ENCODE results near the gene EEF2K. TPM values are rescaled to one million over a fixed set of nuclear protein-coding genes. Genes with fewer than 3 reads are reported as not detected.

The EEF2K gene
- total and polyA plus RNA-seq, 9 donors: 27.8 to 54.7 (median 38.9) TPM

DNA sequence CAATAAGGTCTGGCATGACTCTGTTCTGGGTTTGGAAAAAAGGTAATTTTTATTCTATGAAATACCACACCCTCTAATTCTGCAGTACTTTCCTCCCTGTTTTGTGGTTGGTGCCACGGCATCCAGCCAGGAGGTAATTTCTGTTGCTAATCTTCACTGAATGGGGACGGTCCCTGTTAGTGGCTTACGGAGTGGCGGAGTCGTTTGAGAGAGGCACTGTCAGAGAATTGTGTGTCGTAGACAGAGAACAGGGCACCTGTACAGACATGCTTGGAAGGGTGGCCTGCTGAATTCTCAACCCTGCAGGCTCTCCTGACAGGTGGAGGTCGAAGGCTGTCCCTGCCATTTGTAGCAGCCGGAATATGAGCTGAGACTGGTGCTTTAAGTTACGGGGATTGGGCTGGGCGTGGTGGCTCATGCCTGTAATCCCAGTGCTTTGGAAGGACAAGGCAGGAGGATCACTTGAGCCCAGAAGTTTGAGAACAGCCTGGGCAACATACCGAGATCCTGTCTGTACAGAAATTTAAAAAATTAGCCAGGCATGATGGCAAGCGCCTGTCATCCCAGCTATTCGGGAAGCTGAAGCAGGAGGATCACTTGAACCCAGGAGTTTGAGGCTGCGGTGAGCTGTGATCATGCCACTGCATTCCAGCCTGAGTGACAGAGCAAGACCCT lies 33.2 kb downstream of the EEF2K start:
- Histone ChIP-seq H3K4me1 (ENCODE audit: control insufficient read depth, insufficient read depth, low read length) (peaks cover 6% of the 10 kb centered on the region), H3K36me3 (ENCODE audit: control insufficient read depth, insufficient read depth, low read length) (peaks cover 25% of the 10 kb centered on the region), H3K27ac (ENCODE audit: low read length) (no peak overlapping the region), H3K9me3 (replicated peaks; ENCODE audit: control insufficient read depth, low read depth, low read length) (no peaks in the 10 kb centered on the region), H3K4me3 (ENCODE audit: low read length) (no peak overlapping the region), H3K27me3 (ENCODE audit: control insufficient read depth, insufficient read depth, low read length) (no peaks in the 10 kb centered on the region)
- no peak for DNase-seq
- 70% methylated on average over 14 of the region's 14 CpGs for WGBS (ENCODE audit: insufficient coverage)

DNA sequence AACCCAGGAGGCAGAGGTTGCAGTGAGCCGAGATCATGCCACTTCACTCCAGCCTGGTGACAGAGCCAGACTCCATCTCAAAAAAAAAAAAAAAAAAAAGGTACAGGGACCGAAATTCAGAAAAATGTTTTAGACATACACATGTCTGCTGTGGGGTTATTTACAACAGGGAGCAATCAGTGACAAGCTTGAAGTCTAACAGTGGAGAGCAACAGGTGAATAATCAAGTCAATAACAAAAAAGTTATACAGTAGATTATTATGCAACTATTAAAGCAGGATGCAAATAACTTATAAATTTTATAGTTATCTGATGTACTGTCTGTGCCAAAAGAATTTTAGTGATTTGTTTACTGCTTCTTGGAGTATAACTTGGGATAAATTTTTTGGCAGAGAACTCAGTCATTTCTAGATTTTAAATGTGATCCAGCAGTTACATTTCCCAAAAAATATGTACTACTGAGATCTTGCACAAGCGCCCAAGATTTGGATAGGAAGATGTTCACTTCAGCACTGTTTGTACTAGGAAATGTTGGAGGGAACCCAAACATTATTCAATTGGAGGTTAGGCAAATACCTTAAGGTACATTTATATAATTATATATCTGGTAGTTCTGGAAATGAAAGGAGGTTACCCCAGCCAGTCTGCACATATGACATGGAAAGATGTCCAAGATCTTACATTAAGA lies 34.1 kb downstream of the EEF2K start:
- Histone ChIP-seq H3K36me3 (ENCODE audit: control insufficient read depth, insufficient read depth, low read length) (peaks cover 31% of the 10 kb centered on the region), H3K27me3 (ENCODE audit: control insufficient read depth, insufficient read depth, low read length) (no peaks in the 10 kb centered on the region), H3K9me3 (replicated peaks; ENCODE audit: control insufficient read depth, low read depth, low read length) (no peaks in the 10 kb centered on the region), H3K27ac (ENCODE audit: low read length) (no peak overlapping the region), H3K4me3 (ENCODE audit: low read length) (no peak overlapping the region), H3K4me1 (ENCODE audit: control insufficient read depth, insufficient read depth, low read length) (peaks cover 6% of the 10 kb centered on the region)
- DNase-seq: peak; percentile 97
- no CpG with 5 or more reads among the region's 3 CpGs for WGBS (ENCODE audit: insufficient coverage)

DNA sequence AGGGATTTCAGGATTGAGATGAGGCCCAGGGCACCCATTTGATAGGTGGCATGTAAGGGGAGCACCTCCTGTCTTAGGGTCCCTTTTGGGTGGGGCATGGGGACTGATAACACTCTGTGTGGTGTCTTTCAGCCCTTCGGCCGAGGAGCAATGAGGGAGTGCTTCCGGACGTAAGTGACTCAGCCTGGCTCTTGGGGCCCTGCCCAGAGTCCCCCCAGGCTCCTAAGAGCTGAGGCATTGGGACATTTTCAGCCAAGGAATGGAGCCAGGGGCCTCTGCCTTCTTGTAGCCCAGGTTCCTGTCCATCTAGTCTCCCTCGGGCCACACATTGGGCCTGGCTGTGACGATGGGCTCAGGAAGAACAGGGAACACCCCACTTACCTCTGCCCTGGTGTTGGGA lies 44.4 kb downstream of the EEF2K start:
- Histone ChIP-seq H3K4me3 (ENCODE audit: low read length) (no peak overlapping the region), H3K36me3 (ENCODE audit: control insufficient read depth, insufficient read depth, low read length) (peaks cover 65% of the 10 kb centered on the region), H3K27ac (ENCODE audit: low read length) (no peak overlapping the region), H3K9me3 (replicated peaks; ENCODE audit: control insufficient read depth, low read depth, low read length) (peaks cover 4% of the 10 kb centered on the region), H3K4me1 (ENCODE audit: control insufficient read depth, insufficient read depth, low read length) (no peaks in the 10 kb centered on the region), H3K27me3 (ENCODE audit: control insufficient read depth, insufficient read depth, low read length) (no peaks in the 10 kb centered on the region)
- 83% methylated on average over 4 of the region's 6 CpGs for WGBS (ENCODE audit: insufficient coverage)
- no peak for DNase-seq

DNA sequence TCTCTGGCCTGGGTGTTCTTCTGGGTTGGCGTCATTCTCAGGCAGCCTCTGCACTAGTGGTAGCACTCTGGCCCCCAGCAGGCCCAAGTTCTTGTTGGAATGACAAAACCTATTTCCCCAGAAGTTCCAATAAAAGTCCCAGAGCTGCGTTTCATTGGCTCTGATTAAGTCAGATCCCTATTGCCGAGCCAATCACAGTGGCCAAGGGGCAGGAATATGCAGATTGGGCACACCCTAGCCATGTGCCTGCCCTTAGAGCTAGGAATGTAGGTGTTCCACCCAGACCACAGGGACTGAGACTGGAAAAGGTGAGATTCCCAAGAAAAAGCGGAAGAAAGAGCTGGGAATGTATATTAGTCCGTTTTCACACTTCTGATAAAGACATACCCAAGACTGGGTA lies 46.2 kb downstream of the EEF2K start:
- peaks cover 74% of the 10 kb centered on the region for H3K36me3 ChIP-seq (ENCODE audit: control insufficient read depth, insufficient read depth, low read length)
- no peaks in the 10 kb centered on the region for H3K4me1 ChIP-seq (ENCODE audit: control insufficient read depth, insufficient read depth, low read length)
- no peak overlapping the region for H3K27ac ChIP-seq (ENCODE audit: low read length)
- DNase-seq: no peak
- WGBS (ENCODE audit: insufficient coverage): 65% methylated on average over 2 of the region's 5 CpGs
- H3K27me3 ChIP-seq (ENCODE audit: control insufficient read depth, insufficient read depth, low read length): no peaks in the 10 kb centered on the region
- no peak overlapping the region for H3K4me3 ChIP-seq (ENCODE audit: low read length)
- H3K9me3 ChIP-seq (replicated peaks; ENCODE audit: control insufficient read depth, low read depth, low read length): peaks cover 5% of the 10 kb centered on the region

DNA sequence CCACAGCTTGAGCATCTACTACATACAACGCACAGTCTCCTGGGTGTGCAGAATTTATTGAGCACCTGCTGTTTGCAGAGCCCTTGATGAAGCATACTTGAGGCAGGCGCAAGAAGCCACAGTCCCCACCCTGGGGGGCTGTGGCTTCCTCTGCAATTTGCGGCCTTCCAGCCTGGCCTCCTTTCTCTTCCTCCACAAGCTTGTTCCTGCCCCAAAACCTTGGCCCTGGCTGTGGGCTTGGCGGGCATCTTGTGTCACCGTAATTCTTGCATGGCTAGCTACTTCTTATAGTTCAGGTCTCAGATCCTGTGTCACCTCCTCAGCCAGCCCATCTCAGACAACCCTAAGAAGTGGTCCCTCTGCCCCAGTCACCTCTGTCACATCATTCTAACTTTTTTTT lies 47.2 kb downstream of the EEF2K start:
- no peak for DNase-seq
- Histone ChIP-seq H3K9me3 (replicated peaks; ENCODE audit: control insufficient read depth, low read depth, low read length) (peaks cover 10% of the 10 kb centered on the region), H3K4me1 (ENCODE audit: control insufficient read depth, insufficient read depth, low read length) (no peaks in the 10 kb centered on the region), H3K27me3 (ENCODE audit: control insufficient read depth, insufficient read depth, low read length) (no peaks in the 10 kb centered on the region), H3K27ac (ENCODE audit: low read length) (no peak overlapping the region), H3K4me3 (ENCODE audit: low read length) (no peak overlapping the region), H3K36me3 (ENCODE audit: control insufficient read depth, insufficient read depth, low read length) (peaks cover 82% of the 10 kb centered on the region)
- WGBS (ENCODE audit: insufficient coverage): 94% methylated on average over 5 of the region's 5 CpGs

DNA sequence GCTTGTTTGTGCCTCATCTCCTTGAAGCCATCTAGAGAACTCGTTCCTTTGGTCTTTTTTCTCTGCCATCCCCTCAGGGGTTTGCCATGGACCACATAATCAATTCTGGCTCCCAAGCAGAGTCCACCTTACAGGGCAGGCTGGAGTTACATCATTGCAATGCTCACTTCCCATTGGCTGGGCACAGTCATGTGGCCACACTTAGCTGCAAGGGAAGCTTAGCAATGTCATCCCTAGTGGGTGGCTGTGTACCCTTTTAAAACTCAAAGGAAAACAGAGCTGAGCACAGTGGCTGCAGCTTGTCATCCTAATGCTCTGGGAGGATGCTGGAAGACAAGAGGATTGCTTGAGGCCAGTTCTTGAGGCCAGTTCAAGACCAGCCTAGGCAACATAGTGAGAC lies 49.3 kb downstream of the EEF2K start:
- Histone ChIP-seq H3K9me3 (replicated peaks; ENCODE audit: control insufficient read depth, low read depth, low read length) (peaks cover 15% of the 10 kb centered on the region), H3K4me1 (ENCODE audit: control insufficient read depth, insufficient read depth, low read length) (no peaks in the 10 kb centered on the region), H3K4me3 (ENCODE audit: low read length) (no peak overlapping the region), H3K27ac (ENCODE audit: low read length) (no peak overlapping the region), H3K36me3 (ENCODE audit: control insufficient read depth, insufficient read depth, low read length) (peaks cover 84% of the 10 kb centered on the region), H3K27me3 (ENCODE audit: control insufficient read depth, insufficient read depth, low read length) (no peaks in the 10 kb centered on the region)
- 100% methylated on average over 1 of the region's 1 CpG for WGBS (ENCODE audit: insufficient coverage)
- no peak for DNase-seq

DNA sequence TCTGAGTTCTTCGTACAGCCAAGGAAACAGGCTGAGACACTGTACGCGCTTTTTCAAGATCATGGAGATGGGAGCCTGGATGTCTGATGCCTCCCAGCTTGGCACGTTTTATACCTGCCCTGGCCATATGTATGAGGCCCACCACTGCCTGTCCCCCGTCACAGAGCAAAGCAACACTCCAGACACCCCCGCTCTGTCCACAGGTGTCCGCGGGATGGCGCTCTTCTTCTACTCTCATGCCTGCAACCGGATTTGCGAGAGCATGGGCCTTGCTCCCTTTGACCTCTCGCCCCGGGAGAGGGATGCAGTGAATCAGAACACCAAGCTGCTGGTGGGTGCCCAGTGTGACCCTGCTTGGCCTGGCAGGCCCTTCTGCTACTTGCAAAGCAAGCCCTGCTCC lies 51.4 kb downstream of the EEF2K start:
- H3K4me3 ChIP-seq (ENCODE audit: low read length): no peak overlapping the region
- no peaks in the 10 kb centered on the region for H3K27me3 ChIP-seq (ENCODE audit: control insufficient read depth, insufficient read depth, low read length)
- peaks cover 17% of the 10 kb centered on the region for H3K9me3 ChIP-seq (replicated peaks; ENCODE audit: control insufficient read depth, low read depth, low read length)
- DNase-seq: no peak
- WGBS (ENCODE audit: insufficient coverage): 96% methylated on average over 13 of the region's 13 CpGs
- H3K4me1 ChIP-seq (ENCODE audit: control insufficient read depth, insufficient read depth, low read length): no peaks in the 10 kb centered on the region
- H3K36me3 ChIP-seq (ENCODE audit: control insufficient read depth, insufficient read depth, low read length): peaks cover 78% of the 10 kb centered on the region
- no peak overlapping the region for H3K27ac ChIP-seq (ENCODE audit: low read length)

DNA sequence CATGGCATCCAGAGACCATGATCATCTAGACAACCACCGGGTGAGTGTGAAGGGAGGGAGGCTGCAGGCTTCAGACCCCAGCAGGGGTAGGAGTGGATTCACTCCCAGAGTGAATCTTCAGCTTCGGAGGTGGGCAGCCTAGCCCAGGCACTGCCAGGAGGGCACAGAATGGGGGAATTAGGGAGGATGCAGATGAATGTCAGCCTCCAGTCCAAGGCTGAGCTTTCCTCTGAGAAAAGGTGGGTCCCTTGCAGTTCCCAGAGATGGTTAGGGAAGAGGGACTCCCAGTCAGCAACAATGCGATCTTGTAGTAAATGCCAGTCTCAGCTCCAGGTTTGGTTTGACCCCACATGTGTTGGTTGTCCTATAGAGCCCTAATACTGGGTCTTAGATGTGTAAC lies 54.4 kb downstream of the EEF2K start:
- H3K9me3 ChIP-seq (replicated peaks; ENCODE audit: control insufficient read depth, low read depth, low read length): peaks cover 13% of the 10 kb centered on the region
- H3K4me1 ChIP-seq (ENCODE audit: control insufficient read depth, insufficient read depth, low read length): no peaks in the 10 kb centered on the region
- 100% methylated on average over 3 of the region's 3 CpGs for WGBS (ENCODE audit: insufficient coverage)
- H3K4me3 ChIP-seq (ENCODE audit: low read length): no peak overlapping the region
- H3K36me3 ChIP-seq (ENCODE audit: control insufficient read depth, insufficient read depth, low read length): peaks cover 81% of the 10 kb centered on the region
- H3K27ac ChIP-seq (ENCODE audit: low read length): no peak overlapping the region
- no peaks in the 10 kb centered on the region for H3K27me3 ChIP-seq (ENCODE audit: control insufficient read depth, insufficient read depth, low read length)
- no peak for DNase-seq

DNA sequence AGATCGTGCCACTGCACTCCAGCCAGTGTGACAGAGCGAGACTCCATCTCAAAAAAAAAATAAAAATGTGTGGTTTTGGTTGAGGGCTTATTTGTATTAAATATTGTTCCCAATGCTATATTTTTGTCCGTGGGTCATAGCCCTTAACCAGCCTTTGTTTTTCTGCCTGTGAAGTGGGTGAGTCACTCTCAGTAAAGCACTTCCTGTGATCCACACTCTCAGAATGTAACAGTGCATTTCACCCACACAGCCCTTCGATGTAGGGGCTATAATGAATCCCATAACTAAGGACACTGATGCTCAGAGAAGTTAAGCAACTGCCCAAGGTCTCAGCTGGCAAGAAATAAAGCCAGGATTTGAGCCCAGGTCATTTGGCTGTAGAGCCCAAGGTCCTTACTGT lies 56.4 kb downstream of the EEF2K start:
- Histone ChIP-seq H3K27me3 (ENCODE audit: control insufficient read depth, insufficient read depth, low read length) (no peaks in the 10 kb centered on the region), H3K27ac (ENCODE audit: low read length) (no peak overlapping the region), H3K4me3 (ENCODE audit: low read length) (no peak overlapping the region), H3K36me3 (ENCODE audit: control insufficient read depth, insufficient read depth, low read length) (peaks cover 82% of the 10 kb centered on the region), H3K4me1 (ENCODE audit: control insufficient read depth, insufficient read depth, low read length) (no peaks in the 10 kb centered on the region), H3K9me3 (replicated peaks; ENCODE audit: control insufficient read depth, low read depth, low read length) (peaks cover 12% of the 10 kb centered on the region)
- no peak for DNase-seq
- 76% methylated on average over 3 of the region's 4 CpGs for WGBS (ENCODE audit: insufficient coverage)

DNA sequence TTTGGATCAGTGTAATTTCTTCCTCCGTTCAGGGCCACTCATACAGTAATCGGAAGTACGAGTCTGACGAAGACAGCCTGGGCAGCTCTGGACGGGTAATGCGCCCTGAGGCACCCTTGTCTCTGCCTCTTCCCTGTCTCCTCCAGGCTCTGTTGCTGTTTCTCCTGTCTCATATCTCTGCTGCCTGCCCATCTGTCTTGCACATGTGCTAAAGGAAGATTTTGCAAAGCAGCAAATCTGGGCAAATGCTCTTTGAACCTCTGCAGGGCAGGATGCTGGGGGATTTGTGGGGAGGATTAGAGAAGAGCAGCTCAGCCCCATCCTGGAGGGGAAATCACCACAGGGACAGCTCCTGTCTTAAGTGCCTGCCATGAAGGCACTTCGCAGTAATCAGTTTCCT lies 58.7 kb downstream of the EEF2K start:
- H3K4me1 ChIP-seq (ENCODE audit: control insufficient read depth, insufficient read depth, low read length): no peaks in the 10 kb centered on the region
- H3K27me3 ChIP-seq (ENCODE audit: control insufficient read depth, insufficient read depth, low read length): no peaks in the 10 kb centered on the region
- H3K9me3 ChIP-seq (replicated peaks; ENCODE audit: control insufficient read depth, low read depth, low read length): peaks cover 3% of the 10 kb centered on the region
- DNase-seq: no peak
- H3K27ac ChIP-seq (ENCODE audit: low read length): no peak overlapping the region
- 94% methylated on average over 5 of the region's 7 CpGs for WGBS (ENCODE audit: insufficient coverage)
- H3K36me3 ChIP-seq (ENCODE audit: control insufficient read depth, insufficient read depth, low read length): peaks cover 72% of the 10 kb centered on the region
- H3K4me3 ChIP-seq (ENCODE audit: low read length): no peak overlapping the region

Measured in muscle of leg (tissue), 11 donors.